Medulla oblongata (tissue), 1 donor: Measurements from ENCODE around the gene EIF5.
"Not testable (repeated sequence)": the region's sequence is repeated elsewhere in the genome, so short reads cannot be mapped to it uniquely, and the experiment has no call there.

Source experiments
- DNase-seq: peaks from one replicate; pipeline ENCODE4 v3.0.0-alpha.2; 2015; ENCODE audit errors: extremely low spot score

EIF5 gene

DNA sequence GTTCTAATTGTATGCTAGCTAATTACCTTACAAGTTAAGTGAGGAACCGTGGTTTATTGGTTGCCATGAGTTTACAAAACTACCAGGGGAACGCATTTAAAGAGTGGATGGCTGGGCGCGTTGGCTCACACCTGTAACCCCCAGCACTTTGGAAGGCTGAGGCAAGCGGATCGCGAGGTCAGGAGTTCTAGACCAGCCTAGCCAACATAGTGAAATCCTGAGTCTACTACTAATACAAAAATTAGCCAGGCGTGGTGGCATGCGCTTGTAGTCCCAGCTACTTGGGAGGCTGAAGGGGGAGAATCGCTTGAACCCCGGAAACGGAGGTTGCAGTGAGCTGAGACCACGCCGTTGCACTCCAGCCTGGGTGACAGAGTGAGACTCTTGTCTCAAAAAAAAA, 2.2 kb downstream of the EIF5 start:
- no peak for DNase-seq

DNA sequence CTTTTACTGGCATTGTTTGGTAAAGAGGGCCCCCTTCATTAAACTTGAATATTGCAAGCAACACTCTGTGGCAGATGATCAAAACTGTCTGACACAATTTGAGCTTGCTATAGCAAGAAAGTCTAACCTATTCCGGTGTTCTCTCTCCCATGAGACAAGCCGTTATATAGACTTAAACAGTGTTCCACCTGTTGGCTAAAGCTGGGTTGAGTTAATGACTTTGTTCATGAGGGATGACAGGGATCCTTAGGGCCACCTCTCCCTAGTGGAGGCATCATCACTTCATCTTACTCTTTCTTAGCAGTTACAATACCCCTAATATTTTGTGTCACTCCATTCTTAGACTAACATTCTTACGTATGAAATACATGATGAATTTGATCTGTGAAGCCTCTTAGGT, 3.8 kb downstream of the EIF5 start:
- DNase-seq, result no peak

DNA sequence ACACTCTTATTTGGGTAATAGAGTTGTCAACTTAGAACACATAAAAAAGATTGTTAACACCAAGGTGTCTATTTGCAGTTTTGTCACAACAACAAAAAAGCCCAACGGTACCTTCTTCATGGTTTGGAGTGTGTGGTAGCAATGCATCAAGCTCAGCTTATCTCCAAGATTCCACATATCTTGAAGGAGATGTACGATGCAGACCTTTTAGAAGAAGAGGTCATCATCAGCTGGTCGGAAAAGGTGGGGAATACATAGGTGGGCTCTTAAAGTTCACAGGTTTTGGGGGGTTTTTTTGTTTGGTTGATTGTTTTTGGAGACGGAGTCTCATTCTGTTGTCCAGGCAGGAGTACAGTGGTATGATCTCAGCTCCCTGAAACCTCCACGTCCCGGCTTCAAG, 5.5 kb downstream of the EIF5 start:
- DNase-seq, result no peak

DNA sequence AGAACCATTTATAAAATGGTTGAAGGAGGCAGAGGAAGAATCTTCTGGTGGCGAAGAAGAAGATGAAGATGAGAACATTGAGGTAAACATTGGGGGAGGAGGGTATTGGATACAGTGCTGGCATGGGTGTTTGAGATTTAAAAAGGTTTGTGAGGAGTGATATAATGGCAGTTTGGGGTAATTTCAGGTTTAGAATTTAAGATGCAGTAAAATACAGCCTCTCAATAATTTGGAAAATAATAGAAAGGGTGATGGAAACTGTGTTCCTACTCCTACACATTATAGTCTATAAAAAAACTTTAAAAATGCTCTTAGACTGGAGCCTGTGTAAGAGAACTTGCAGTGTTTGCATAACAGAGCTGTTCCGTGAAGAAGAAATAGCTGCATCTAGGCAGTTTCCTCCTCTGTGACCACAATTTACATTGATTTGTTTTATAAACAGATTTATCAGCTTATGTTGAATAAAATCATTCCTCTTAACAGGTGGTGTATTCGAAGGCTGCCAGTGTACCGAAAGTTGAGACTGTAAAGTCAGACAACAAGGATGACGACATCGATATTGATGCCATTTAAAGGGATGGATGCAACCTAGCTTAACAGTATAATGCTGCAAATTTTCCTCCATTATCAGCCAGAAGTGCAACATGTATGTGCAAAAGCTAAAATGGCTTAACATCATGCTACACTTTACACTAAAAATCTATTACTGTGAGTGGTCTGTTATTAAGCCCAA, 6.6 kb downstream of the EIF5 start:
- no peak for DNase-seq

DNA sequence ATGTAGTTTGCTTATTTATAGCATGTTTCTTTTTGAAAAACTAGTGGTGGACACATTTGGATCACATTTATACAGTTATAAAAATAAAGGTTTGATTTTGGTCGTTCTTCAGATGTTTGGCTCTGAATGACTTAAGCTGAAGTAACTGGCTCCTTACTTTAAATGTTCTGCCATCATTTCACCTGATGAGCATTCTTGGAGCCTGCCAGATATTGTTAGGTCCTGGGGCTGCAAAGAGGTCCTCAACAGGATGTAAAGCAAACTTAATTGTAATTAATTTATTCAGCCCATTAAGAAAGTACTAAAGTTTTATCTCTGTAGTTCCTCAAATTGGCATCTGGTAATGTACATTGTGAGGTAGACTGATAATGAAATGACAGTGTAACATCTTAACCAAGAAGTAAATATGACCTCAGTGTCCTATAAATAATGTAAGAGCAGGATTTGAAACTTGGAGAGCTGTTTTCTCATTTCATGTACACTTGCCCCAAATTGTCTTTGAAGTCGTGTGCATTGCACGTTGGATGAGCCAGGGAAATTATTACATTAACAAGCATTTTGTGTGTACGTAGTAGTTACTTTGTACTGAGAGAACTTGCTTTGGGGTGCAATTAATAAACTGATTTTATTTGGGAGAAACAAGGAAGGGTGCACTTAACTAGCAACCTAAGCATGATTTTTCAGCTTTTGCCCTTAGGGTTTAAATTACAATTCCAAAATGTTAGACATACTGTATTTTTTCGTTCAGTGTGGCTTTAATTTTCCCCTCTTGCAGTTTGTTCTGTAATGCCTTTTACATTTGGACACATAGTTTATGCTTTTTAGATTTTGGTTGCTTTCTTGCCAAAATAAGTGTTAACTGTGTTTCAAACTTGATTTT, 7.5 kb downstream of the EIF5 start:
- no peak for DNase-seq

DNA sequence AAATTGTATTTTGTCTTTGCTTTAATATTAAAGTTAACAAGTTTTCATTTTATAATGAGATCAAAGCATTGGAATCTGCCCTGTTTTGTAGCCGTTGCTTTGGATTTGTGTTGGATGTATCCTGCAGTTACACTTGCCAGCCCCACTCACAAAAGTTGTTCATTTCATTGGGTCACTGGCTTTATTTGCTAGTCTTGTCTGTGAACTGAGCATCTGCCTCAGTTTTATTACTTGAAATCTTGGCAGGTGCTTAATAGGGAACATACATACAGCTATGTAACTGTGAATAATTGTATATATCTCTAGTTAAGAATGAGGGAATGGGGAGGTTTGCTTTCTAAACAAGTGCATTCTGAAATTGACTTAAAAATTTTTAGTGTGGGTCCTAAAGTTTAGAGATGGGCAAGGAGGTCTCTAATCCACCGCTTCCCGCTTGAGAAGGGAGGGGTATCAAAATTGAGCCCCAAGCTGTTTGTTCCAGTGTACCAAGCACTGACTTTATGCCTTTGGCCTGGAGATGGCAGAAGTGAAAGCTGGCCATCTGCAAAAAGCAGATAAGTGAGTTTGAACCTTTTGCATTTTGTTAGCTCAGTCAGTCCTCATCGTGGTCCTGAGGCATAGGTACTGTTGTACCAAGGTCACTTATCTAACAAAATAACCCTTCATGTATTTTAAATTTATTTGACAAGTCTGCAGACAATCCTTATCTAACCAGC, 9.3 kb downstream of the EIF5 start:
- DNase-seq, result no peak

DNA sequence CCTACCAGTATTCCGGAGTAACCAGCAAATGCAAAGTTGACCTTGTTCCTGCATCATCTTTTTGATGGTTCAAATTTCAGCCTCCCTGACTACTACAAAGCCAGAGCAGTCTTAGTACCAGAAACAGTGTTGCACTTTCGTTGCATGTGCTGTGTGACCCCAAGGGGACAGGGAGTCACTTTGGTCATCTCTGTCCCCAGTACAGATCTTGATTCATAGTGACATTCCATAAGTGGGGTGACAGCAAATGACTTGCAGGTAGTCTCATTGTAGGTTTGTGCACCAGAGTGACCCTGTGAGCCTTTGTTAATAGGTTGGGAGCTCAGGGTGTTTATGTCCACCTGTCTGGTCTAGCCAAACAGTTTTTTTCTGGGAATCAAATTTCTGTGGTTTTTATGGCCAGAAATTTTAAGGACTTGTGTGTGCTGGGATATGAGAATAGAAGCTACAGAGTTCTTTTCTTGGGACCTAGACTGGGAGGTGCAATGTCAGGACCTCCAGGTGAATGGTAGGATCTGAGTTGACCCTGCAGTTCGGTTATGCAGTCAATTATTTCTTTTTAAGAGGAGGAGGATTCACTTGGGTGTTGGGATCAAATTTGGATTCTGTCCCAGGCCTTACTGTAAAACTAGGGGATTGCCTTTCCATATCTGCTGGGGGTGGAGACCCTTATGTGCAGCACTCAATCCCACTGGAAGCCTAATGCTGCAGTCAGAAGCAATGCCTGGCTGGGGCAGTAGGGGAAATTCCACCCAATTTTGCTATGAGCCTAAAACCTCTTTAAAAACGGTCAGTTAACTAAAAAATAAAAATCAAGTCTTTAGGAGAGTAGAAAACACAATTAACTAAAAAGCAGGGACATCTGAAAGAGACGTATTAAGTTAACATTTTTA, 10.1 kb downstream of the EIF5 start:
- no peak for DNase-seq

DNA sequence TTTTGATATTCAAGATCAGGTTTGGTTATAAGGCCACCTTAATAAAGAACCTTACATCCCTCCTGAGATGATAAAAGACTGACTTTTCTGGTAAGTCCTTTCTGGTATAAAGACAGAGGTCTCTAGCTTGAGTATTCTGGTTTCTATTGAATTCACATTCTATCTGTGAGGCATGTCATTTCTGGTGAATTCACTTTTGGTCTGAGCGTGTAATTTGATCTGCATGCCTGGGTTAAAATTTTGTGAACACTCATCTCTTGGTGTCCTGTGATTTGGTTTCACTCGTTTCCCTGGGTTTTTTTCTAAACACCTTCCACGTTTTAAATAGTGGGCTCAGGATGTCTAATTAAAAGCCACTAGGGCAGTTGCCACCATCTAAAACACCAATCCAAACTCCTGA, 12.2 kb downstream of the EIF5 start:
- no peak for DNase-seq

DNA sequence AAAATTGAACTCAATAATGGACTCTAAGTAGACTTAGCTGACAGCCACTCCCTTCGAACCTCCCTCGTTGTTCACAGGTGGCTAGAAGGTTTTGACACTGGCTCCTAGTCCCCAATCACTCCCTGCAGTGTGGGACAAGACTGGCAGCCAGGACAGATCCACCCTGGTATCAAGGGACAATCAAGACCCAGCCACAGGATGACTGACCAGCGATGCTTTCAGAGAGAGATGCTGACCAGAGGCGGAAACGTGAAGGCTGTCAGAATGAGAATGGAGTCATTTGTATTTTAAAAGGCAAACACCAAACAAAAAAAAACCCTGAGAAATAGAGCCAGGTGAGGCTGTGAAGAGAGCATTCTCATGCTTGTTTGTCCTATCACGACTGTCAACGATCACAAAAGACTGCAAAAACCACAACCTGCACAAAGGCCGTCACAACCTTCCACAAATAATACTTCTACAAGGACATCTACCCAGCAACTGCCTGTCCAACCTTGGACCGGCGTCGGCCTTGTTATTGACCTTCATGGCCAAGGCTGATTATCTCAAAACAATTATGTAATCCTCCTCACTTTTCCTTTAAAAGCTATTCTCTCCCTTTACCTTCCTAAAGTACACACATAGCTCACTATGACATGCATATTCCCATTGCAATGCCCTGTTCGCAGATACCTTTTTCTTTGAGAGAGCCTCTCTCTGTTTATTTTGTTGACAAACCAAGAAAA, 13.2 kb downstream of the EIF5 start:
- no peak for DNase-seq

DNA sequence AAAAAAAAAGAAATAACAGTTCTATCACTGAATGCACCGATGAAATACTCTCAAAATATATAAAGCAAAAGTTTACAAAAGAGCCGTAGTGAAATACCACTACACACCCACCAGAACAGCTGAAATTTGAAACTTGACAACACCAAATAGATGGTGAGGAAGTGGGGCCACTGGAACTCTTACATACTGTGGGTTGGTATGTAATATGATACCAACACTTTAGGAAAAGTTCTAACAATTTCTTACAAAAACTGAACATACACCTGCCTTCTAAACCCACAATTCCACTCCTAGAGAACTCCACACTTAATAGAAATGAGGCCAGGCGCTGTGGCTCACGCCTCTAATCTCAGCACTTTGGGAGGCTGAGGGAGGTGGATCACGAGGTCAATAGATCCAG, 14.1 kb downstream of the EIF5 start:
- DNase-seq, result no peak

DNA sequence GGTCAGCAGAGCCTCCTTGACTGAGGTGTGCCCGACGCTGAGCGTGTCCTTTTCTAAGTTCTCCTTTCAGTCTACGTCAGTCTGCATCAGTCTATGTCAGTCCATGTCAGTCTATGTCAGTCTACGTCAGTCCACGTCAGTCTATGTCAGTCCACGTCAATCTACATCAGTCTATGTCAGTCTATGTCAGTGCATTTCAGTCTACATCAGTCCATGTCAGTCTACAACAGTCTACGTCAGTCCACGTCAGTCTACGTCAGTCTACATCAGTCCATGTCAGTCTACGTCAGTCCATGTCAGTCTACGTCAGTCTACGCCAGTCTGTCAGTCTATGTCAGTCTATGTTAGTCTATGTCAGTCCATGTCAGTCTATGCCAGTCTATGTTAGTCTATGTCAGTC, 15.9 kb downstream of the EIF5 start:
- no peak for DNase-seq

DNA sequence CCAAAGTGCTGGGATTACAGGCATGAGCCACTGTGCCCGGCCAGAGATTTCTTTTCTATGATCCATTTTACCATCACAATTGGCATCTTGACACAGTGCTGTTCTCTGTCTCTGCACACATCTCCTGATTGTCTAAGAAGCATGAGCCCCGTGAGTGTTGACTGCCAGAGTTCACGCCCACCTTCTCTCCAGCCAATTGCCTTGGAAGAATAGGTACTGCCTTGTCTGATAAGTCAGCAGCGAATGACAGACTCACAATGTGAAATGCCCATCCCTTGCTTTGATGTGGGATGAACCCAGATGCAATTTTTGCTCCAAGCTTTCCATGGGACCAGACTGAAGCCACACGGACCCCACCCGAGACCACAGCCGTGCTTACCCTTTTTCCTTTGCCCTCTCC, 19.3 kb downstream of the EIF5 start:
- DNase-seq, result no peak

DNA sequence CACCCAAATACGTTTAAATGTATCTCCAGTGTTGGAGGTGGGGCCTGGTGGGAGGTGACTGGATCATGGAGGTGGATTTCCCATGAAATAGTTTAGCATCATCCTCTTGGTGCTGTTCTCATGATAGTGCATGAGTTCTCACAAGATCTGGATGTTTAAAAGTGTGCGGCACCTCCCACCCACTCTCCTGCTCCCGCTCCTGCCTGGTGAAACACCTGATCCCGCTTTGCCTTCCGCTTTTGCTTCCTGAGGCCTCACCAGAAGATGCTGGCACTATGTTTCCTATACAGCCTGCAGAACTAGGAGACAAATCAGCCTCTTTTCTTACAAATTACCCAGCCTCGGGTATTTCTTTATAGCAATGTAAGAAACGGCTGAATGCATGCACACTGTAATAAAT, 20.1 kb downstream of the EIF5 start:
- DNase-seq, result no peak

DNA sequence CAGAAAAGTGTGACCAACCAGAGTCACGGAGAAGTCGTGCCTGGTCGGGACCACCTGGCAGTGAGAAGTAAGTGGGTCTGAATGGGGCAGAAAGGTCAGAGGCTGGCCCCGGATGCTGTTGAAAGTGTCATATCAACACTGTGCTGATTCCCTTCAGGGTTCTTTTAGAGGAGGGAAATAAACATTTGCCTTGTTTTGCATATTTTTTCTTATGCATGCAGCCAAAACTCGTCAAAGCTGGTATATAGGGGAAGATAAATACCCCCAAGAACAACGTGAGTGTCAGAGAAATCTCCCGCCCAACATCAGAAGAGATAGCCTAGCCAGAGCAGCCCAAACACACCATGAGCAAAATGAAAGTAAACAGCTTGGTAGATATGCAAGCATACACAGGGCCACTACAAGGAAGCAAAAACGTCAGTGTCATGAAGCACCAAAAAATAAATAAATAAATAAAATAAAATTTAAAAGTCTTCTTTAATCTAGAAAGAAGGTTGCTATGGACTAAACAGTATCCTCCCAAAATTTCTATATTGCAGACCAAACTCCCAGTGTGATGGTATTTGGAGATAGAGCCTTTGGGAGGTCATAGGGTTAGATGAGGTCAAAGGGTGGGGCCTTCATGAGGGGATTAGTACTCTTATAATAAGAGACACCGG, 22.1 kb downstream of the EIF5 start:
- no peak for DNase-seq

DNA sequence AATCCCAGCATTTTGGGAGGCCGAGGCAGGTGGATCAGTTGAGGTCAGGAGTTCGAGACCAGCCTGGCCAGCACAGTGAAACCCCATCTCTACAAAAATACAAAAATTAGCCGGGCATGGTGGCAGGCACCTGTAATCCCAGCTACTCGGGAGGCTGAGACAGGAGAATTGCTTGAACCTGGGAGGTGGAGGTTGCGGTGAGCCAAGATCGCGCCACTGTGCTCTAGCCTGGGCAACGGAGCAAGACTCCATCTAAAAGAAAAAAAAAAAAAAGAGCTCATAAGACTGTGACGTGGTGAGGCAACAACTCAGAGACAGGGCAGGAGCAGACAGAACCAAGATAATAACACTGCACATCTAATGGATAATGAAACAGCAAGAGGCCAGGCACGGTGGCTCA, 23.5 kb downstream of the EIF5 start:
- DNase-seq, result not testable (repeated sequence)

DNA sequence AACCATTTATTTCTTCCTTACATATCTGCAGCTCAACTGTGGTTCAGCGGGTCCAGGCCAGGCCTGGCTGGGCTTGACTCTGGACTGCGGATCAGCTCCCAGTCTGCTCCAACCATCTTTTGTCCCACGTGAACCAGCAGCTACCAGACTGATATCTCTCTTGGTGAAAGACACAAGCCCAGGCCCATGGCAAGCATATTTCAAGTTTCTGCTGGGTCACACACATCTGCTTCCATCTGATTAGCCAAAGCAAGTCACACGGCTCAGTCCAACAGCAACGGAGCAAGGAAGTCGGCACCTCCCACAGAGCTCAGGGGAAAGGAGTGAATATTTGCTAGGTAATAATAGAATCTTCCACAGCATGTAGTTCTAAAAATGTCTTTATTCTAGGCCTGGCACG, 26.5 kb downstream of the EIF5 start:
- no peak for DNase-seq

DNA sequence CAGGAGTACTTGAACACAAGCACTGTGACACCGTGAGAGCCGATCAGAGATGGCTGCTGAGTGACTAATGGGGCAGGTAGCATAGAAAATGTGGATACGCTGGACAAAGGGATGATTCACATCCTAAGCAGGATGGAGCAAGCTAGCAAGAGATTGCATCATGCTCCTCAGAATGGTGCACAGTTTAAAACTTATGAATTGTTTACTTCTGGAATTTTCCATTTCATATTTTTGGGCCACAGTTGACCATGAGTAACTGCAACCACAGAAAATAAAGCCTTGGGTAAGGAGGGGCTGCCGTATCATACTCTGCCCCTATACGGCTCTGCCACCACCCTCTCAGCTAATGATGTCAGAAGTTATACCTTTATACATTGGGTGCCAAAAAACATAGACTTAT, 27.8 kb downstream of the EIF5 start:
- no peak for DNase-seq

DNA sequence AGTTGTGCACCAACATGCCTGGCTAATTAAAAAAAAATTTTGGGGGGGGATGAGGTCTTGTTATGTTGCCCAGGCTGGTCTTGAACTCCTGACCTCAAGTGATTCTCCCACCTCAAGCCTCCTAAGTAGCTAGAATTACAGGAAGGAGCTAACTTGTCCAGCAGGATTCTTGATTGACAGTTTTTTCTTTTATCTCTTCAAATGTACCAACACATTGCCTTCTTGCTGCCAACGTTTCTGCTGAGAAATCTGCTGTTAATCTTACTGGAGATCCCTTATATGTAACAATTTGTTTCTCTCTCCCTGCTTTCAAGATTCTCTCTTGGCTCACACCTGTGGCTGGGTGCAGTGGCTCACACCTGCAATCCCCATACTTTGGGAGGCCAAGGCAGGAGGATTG, 28.7 kb downstream of the EIF5 start:
- no peak for DNase-seq

DNA sequence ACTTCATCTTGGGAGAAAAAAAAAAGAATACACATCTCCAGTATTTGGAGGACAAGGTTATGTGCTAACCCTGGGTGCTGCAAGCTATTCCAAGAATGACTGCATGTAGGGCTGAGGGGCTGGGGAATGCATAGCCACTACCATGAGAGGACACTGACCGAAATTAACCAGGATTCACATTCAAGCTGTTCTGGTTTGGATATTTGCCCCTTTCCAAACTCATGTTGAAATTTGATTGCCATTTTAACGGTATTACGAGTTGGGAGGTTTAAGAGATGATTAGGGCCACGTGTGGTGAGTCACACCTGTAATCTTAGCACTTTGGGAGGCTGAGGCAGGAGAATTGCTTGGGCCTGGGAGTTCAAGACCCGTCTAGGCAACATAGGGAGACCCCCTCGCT, 32.7 kb downstream of the EIF5 start:
- no peak for DNase-seq

DNA sequence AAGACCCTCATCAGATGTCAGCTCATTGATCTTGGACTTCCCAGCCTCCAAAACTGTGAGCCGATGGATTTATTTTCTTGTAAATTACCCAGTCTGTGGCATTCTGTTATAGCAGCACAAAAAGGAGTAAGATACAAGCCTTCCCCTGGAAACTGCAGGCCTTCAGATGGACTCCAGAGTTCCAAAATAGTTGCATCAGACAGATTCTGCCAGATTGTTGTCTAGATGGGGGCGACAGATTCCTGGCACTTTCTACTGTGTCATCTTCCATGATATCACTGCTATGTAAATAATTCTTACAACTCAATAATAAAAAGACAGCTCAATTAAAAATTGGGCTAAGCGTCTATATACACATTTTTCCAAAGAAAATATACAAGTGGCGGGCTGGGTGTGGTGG, 34.0 kb downstream of the EIF5 start:
- DNase-seq, result no peak
